Measurements from ENCODE around the gene NPIPB6. TPM values are rescaled to one million over a fixed set of nuclear protein-coding genes. Genes with fewer than 3 reads are reported as not detected.

Gene NPIPB6
- total and polyA plus RNA-seq, 2 experiments from 2014 or later, result 1.5 to 1.8 TPM

DNA sequence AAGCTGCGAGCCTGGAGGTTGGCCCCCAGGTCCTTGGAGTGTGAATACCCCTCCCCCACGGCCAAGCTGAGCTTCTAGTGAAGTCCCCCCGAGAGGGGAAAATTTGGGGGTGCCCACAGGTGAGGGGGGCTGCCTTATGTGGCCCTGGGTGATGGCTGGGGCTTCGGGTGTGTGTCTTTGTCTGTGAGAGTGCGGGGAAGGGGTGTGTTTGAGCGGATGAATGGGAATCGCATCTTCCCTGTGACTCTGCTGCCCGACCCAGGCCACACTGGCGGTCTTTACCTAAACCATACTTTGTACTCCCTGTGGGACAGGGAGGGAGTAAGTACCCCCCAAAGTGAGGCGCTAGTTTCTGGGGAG, 69.7 kb downstream of the NPIPB6 start:
- TF ChIP-seq, protein P1, sequence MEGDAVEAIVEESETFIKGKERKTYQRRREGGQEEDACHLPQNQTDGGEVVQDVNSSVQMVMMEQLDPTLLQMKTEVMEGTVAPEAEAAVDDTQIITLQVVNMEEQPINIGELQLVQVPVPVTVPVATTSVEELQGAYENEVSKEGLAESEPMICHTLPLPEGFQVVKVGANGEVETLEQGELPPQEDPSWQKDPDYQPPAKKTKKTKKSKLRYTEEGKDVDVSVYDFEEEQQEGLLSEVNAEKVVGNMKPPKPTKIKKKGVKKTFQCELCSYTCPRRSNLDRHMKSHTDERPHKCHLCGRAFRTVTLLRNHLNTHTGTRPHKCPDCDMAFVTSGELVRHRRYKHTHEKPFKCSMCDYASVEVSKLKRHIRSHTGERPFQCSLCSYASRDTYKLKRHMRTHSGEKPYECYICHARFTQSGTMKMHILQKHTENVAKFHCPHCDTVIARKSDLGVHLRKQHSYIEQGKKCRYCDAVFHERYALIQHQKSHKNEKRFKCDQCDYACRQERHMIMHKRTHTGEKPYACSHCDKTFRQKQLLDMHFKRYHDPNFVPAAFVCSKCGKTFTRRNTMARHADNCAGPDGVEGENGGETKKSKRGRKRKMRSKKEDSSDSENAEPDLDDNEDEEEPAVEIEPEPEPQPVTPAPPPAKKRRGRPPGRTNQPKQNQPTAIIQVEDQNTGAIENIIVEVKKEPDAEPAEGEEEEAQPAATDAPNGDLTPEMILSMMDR (conservative IDR thresholded peaks at IDR 0.05; ENCODE audit: low read depth in 2 of 2), result no peak
- TF ChIP-seq EZH2 (IDR thresholded peaks at IDR 0.05; ENCODE audit: low read depth, unreplicated experiment) (no peak), POLR2AphosphoS5 (IDR thresholded peaks at IDR 0.05; ENCODE audit: low read depth) (no peak), ZNF114 (CRISPR knock-in tag; IDR thresholded peaks at IDR 0.05) (no peak), STAT1 (IDR thresholded peaks at IDR 0.05; ENCODE audit: unreplicated experiment) (no peak), ZNF331 (CRISPR knock-in tag; IDR thresholded peaks at IDR 0.05; ENCODE audit: low read depth) (no peak), EZH2phosphoT487 (IDR thresholded peaks at IDR 0.05; ENCODE audit: unreplicated experiment) (no peak), JUNB (IDR thresholded peaks at IDR 0.05; ENCODE audit: unreplicated experiment) (no peak), CREB1 (CRISPR knock-in tag; IDR thresholded peaks at IDR 0.05; ENCODE audit: low read depth) (no peak), NANOG (IDR thresholded peaks at IDR 0.05; ENCODE audit: borderline replicate concordance) (no peak)
- TF ChIP-seq, protein P2, sequence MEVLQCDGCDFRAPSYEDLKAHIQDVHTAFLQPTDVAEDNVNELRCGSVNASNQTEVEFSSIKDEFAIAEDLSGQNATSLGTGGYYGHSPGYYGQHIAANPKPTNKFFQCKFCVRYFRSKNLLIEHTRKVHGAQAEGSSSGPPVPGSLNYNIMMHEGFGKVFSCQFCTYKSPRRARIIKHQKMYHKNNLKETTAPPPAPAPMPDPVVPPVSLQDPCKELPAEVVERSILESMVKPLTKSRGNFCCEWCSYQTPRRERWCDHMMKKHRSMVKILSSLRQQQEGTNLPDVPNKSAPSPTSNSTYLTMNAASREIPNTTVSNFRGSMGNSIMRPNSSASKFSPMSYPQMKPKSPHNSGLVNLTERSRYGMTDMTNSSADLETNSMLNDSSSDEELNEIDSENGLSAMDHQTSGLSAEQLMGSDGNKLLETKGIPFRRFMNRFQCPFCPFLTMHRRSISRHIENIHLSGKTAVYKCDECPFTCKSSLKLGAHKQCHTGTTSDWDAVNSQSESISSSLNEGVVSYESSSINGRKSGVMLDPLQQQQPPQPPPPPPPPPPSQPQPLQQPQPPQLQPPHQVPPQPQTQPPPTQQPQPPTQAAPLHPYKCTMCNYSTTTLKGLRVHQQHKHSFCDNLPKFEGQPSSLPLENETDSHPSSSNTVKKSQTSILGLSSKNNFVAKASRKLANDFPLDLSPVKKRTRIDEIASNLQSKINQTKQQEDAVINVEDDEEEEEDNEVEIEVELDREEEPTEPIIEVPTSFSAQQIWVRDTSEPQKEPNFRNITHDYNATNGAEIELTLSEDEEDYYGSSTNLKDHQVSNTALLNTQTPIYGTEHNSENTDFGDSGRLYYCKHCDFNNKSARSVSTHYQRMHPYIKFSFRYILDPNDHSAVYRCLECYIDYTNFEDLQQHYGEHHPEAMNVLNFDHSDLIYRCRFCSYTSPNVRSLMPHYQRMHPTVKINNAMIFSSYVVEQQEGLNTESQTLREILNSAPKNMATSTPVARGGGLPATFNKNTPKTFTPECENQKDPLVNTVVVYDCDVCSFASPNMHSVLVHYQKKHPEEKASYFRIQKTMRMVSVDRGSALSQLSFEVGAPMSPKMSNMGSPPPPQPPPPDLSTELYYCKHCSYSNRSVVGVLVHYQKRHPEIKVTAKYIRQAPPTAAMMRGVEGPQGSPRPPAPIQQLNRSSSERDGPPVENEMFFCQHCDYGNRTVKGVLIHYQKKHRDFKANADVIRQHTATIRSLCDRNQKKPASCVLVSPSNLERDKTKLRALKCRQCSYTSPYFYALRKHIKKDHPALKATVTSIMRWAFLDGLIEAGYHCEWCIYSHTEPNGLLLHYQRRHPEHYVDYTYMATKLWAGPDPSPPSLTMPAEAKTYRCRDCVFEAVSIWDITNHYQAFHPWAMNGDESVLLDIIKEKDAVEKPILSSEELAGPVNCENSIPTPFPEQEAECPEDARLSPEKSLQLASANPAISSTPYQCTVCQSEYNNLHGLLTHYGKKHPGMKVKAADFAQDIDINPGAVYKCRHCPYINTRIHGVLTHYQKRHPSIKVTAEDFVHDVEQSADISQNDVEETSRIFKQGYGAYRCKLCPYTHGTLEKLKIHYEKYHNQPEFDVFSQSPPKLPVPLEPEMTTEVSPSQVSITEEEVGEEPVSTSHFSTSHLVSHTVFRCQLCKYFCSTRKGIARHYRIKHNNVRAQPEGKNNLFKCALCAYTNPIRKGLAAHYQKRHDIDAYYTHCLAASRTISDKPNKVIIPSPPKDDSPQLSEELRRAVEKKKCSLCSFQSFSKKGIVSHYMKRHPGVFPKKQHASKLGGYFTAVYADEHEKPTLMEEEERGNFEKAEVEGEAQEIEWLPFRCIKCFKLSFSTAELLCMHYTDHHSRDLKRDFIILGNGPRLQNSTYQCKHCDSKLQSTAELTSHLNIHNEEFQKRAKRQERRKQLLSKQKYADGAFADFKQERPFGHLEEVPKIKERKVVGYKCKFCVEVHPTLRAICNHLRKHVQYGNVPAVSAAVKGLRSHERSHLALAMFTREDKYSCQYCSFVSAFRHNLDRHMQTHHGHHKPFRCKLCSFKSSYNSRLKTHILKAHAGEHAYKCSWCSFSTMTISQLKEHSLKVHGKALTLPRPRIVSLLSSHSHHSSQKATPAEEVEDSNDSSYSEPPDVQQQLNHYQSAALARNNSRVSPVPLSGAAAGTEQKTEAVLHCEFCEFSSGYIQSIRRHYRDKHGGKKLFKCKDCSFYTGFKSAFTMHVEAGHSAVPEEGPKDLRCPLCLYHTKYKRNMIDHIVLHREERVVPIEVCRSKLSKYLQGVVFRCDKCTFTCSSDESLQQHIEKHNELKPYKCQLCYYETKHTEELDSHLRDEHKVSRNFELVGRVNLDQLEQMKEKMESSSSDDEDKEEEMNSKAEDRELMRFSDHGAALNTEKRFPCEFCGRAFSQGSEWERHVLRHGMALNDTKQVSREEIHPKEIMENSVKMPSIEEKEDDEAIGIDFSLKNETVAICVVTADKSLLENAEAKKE (CRISPR knock-in tag; IDR thresholded peaks at IDR 0.05), result no peak
- TF ChIP-seq, protein P3, sequence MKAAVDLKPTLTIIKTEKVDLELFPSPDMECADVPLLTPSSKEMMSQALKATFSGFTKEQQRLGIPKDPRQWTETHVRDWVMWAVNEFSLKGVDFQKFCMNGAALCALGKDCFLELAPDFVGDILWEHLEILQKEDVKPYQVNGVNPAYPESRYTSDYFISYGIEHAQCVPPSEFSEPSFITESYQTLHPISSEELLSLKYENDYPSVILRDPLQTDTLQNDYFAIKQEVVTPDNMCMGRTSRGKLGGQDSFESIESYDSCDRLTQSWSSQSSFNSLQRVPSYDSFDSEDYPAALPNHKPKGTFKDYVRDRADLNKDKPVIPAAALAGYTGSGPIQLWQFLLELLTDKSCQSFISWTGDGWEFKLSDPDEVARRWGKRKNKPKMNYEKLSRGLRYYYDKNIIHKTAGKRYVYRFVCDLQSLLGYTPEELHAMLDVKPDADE (IDR thresholded peaks at IDR 0.05), result no peak
- TF ChIP-seq, protein P4, sequence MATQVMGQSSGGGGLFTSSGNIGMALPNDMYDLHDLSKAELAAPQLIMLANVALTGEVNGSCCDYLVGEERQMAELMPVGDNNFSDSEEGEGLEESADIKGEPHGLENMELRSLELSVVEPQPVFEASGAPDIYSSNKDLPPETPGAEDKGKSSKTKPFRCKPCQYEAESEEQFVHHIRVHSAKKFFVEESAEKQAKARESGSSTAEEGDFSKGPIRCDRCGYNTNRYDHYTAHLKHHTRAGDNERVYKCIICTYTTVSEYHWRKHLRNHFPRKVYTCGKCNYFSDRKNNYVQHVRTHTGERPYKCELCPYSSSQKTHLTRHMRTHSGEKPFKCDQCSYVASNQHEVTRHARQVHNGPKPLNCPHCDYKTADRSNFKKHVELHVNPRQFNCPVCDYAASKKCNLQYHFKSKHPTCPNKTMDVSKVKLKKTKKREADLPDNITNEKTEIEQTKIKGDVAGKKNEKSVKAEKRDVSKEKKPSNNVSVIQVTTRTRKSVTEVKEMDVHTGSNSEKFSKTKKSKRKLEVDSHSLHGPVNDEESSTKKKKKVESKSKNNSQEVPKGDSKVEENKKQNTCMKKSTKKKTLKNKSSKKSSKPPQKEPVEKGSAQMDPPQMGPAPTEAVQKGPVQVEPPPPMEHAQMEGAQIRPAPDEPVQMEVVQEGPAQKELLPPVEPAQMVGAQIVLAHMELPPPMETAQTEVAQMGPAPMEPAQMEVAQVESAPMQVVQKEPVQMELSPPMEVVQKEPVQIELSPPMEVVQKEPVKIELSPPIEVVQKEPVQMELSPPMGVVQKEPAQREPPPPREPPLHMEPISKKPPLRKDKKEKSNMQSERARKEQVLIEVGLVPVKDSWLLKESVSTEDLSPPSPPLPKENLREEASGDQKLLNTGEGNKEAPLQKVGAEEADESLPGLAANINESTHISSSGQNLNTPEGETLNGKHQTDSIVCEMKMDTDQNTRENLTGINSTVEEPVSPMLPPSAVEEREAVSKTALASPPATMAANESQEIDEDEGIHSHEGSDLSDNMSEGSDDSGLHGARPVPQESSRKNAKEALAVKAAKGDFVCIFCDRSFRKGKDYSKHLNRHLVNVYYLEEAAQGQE (IDR thresholded peaks at IDR 0.05; ENCODE audit: unreplicated experiment), result no peak
- peak overlapping the region; percentile 89 for H3K27ac ChIP-seq (ENCODE audit: low read depth)
- H4K20me1 ChIP-seq (replicated peaks; ENCODE audit: insufficient read depth), result peaks cover 20% of the 10 kb centered on the region
- H3F3A ChIP-seq (replicated peaks; ENCODE audit: low read depth), result peaks cover 13% of the 10 kb centered on the region; the same call in 1 of the 2 replicates
- Mint-ChIP-seq H3K4me1 (peaks cover 52% of the 10 kb centered on the region), H3K27me3 (ENCODE audit: insufficient read depth, low read depth, poor library complexity) (peaks cover 24% of the 10 kb centered on the region), H3K9me3 (no peaks in the 10 kb centered on the region), H3K27ac (peak overlapping the region; percentile 96), H3K36me3 (ENCODE audit: low read depth) (peaks cover 34% of the 10 kb centered on the region), H3K4me3 (peak overlapping the region; percentile 98)
- no peaks in the 10 kb centered on the region for H3K27me3 ChIP-seq (ENCODE audit: insufficient read depth)
- peak; percentile 4 for ATAC-seq
- H3K4me2 ChIP-seq, result peak overlapping the region; percentile 99
- no peak overlapping the region for H2AFZ ChIP-seq
- DNase-seq (ENCODE audit: low spot score), result peak; percentile 24
- H3K9me2 ChIP-seq (ENCODE audit: insufficient read depth), result no peaks in the 10 kb centered on the region
- H3K36me3 ChIP-seq (ENCODE audit: insufficient read depth), result peaks cover 4% of the 10 kb centered on the region; the same call in 1 of the 2 replicates
- H3K79me2 ChIP-seq (replicated peaks; ENCODE audit: insufficient read depth), result peaks cover 83% of the 10 kb centered on the region
- peak overlapping the region; percentile 100 for H3K4me3 ChIP-seq
- peaks cover 31% of the 10 kb centered on the region for H3K4me1 ChIP-seq (ENCODE audit: insufficient read depth)
